ENCODE measurements around the gene SRSF10.
"Not testable (repeated sequence)": the region's sequence is repeated elsewhere in the genome, so short reads cannot be mapped to it uniquely, and the experiment has no call there.

The SRSF10 gene

GRCh38 chr1:23996700-23997229 is 16.6 kb upstream of the SRSF10 start:
- no peak for DNase-seq

GRCh38 chr1:23995431-23995837 is 15.3 kb upstream of the SRSF10 start:
- no peak for DNase-seq

DNA sequence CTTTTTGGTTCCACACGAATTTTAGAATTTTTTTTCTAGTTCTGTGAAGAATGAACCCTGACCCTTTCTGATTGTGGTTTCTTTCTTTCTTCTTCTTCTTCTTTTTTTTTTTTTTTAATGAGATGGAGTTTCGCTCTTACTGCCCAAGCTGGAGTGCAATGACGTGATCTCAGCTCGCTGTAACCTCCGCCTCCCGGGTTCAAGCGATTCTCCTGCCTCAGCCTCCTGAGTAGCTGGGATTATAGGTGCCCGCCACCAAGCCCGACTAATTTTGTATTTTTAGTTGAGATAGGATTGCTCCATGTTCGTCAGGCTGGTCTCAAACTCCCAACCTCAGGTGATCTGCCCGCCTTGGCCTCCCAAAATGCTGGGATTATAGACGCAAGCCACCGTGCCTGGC is 11.9 kb upstream of the SRSF10 start:
- not testable (repeated sequence) for DNase-seq

DNA sequence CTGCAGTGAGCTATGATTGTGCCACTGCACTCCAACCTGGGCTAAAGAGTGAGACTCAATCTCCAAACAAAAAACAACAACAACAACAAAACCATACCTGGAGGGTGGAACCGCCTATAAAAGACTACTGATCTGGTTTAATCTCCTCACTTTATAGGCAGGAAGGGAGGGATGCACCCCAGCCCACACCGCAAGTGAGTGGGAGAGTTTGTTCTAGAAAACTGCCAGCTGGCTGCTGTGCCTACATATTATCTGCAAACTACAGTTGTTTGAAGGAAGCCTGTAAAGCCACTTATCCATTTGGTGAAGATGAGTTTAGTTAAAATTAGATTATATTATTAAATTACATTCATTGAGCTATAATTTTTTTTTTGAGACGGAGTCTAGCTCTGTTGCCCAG is 9.1 kb upstream of the SRSF10 start:
- no peak for DNase-seq

DNA sequence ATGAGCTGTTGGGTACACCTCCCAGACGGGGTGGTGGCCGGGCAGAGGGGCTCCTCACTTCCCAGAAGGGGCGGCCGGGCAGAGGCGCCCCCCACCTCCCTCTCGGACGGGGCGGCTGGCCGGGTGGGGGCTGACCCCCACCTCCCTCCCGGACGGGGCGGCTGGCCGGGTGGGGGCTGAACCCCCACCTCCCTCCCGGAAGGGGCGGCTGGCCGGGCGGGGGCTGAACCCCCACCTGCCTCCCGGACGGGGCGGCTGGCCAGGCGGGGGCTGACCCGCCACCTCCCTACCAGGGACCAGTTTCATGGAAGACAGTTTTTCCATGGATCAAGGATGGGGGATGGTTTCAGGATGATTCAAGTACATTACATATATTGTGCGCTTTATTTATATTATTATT is 6.9 kb upstream of the SRSF10 start:
- not testable (repeated sequence) for DNase-seq

GRCh38 chr1:23984417-23985186 is 4.5 kb upstream of the SRSF10 start:
- no peak for DNase-seq

GRCh38 chr1:23980728-23981070 is 572 bp upstream of the SRSF10 start:
- no peak for DNase-seq

DNA sequence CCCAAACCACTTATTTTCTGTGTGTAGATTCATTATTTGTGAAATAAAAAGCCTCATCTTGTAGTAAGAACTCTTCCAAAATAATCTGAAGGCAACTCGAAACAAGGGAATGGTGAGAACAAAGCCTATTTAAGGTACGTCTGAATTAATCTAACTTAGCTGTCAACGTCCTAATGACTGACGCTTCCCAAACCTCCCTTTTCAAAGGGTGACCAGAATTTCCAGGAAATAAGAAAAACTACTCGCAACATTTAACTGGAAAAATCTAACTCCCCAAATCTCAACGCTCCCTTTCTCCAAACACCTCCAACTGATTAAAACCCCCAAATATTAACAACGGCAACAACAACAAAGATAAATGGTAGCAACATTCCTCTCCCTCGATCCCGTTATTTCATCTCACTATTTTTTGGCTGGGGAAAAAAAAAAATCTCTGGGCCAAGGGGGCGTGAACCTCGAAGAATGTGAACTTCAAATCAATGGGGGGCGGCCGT is 693 bp downstream of the SRSF10 start:
- no peak for DNase-seq

DNA sequence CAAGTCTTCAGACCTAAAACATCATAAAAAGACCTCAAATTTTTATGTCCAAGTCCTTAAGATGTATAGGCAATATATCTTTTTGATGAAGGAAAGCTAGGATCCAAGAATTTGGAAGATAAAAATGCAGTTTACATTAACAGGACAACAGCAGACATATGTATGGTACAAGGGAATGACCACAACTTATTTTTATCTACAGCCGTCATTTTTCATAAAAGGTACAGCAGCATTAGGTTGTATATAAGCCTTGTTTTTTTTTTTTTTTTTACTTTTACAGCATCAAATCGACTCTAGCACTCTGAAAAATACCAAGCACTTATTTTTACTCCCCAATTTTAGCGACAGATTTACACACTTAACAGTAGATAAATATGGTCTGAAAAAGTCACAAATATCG is 1.3 kb downstream of the SRSF10 start:
- DNase-seq: no peak

GRCh38 chr1:23977854-23978191 is 2.3 kb downstream of the SRSF10 start:
- DNase-seq: no peak

GRCh38 chr1:23977187-23977853 is 2.8 kb downstream of the SRSF10 start:
- DNase-seq: no peak

- no peak for DNase-seq
These were observed 12.3 kb downstream of the SRSF10 start for GRCh38 chr1:23967871-23968270.

DNA sequence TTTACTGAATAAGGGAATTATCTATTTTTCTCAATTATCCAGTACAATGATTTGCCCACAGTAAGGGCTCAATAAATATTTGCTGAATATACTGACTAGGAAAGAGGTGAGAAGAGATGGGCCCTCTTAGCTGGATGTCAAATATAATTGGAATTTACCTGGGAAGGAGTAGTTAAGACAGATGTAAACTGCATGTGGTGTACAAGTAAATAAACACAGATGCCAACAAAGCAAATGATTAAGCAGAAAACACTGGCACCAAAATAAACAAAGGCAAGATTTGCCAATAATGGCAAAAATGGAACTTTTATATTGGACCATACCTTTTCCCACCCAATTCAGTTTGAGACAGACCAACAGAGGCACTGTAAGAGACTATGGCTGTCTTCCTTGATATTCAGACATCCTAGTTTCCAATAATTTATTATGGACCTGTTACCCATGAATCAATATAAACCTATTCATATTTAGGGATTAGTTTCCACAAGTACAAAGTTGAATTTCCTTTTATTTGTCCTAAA is 13.1 kb downstream of the SRSF10 start:
- DNase-seq: no peak

DNA sequence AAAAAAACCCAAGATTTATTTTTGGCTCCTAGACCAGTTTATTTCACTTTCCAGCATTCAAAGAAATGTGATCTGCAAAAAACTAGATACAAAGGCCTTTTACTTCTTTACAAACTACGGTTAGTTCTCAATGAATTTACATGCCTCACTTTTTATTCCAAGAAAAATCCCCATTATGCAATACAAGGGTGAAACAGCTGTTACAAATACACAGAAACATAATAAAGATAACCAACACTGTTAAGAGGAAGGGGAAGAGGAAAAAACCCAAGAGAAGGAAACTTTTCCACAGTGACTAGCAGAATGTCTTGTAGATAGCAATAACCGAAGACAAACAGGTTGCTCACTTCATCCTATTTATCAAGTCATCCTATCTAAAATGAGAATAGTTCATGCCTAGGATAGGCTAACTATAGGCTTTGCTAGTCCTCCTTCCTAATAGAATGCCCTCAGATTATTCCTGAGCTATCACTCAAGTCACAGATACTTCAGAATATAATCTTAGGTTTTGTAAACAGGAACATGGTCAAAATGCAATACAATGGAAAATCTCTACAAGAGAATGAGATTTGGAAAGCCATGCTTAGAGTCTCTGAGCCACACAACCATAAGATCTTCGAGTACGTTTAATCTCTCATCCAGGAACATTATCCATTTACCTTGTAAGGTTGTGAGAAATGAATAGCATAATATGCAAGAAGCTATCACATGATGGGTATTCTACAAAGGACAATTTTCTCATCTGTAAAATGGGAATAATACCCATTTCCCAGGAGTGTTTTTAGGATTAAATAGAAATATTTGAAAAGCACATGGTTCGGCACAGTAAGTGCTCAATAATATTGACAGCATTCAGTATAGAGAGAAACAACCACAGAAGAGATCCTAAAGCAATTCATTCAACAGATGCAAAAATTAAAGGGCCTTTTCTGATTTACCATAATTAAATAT is 15.1 kb downstream of the SRSF10 start:
- no peak for DNase-seq

GRCh38 chr1:23964235-23964668 is 15.9 kb downstream of the SRSF10 start:
- DNase-seq: no peak

DNA sequence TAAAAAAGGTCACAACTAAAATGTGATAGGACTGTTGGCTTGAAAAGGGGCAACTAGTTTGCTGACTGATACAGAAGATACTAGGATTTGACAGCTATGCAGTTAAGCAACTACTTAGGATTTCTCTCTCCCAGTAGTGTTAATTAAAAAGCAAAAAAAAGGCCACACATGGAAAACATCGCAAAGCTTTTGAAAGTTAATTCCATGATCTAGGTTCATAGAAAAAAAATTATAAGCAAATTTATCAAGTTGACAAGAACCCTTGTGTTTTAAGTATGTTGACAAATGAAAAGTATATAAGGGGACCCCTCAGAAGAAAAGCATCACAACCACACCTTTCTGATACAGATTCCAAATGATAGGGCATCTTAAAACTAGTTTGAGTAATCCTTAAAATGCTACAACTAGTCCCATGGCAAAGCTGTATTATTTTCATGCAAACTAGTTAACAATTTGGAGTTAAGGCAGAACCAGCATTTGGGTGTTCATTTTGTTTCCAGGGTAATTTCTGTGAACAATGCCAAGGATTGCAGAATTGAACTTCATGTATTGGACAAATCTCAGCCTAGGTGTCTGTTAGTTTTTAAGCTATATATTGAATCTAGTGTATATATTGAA is 16.4 kb downstream of the SRSF10 start:
- DNase-seq: no peak

DNA sequence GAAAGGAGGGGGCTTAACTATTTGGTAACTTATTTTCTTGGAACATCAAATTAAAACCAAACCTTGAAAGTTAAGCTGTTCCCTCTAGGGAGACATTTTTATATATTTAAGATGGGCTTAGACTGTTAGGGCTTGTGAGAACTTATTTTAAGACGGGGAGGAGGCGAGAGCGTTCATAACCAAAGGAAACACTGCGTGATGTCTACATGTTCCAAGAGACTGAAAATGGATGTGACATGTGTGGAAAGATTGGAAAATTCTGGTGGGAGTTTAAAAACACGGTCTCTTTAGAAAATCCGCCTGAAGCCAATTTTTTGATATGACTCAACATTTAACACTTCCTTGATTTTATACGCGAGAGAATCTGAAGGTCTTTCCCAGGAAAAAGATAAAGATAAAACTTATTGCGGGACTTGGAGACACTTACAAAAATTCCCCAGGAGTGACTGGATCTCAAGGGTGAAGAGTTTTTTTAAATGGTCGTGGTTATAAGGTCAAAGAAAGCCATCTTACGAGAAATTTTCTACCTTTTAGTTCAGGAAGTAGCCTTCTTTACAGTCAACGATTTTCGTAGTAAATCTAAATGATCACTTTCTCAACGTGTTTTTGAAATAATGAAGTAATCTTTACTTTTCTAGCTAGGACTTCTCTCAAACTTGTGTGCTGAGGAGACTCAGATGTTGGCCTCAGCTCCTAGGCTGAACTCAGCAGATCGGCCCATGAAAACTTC is 19.7 kb downstream of the SRSF10 start:
- DNase-seq: no peak

GRCh38 chr1:23959461-23960290 is 20.5 kb downstream of the SRSF10 start, which contains the start of gene PNRC2:
Gene PNRC2, plus strand, starts transcription at chr1:23959828. Its CDS starts 1,630 bp downstream, at chr1:23961458.
- DNase-seq: peak; percentile 96

DNA sequence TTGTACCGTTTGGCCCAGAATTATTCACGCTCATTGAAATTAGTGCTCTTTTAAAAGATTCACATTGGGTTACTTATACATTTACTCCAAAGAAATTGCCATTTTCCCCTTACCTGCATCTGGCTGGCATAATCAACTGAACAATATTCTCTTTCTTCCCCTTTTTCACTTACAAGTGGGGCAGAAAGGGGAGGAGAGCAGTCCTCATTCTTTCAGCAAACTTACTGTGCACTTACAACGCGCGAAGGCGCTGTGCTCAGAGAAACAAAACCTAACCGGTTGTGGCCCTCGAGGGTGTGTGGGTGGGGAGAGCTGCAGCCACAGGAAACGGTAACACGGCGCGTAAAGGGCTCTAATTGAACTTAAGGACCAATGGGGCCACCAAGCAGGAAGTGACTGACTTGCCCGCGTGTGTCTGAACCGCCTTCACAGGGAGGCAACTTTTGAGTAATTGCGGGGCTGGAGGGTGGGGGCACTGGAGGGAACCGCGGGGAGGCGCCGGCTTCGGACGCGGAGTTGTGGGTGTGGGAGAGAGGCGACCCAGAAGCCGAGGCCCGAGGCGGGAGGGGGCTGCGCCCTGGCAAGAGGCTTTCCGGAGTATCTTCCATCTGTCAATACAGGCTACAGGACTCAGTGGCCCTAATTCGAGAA is 21.2 kb downstream of the SRSF10 start:
- DNase-seq: peak; percentile 95

Data from NCI-H1105 (cell line).